VCaP (cell line): Measurements from ENCODE around the gene SCYL2.

Experiments used
- H3K27ac ChIP-seq: fragments of 450-650 bp; 2 replicates; pipeline ENCODE4 v1.5.1; 2017
- CTCF ChIP-seq: fragments of 450-650 bp; conservative IDR thresholded peaks from 2 replicates; pipeline ENCODE4 v1.5.1; 2017; ENCODE audit warnings: mild to moderate bottlenecking, moderate library complexity

The SCYL2 gene

GRCh38 chr12:100311317-100311716 lies 44.3 kb downstream of the SCYL2 start:
- H3K27ac ChIP-seq: no peak overlapping the region
- TF ChIP-seq CTCF: no peak

- no peak overlapping the region for H3K27ac ChIP-seq
- no peak for TF ChIP-seq CTCF
Measured at GRCh38 chr12:100317371-100317770, 50.4 kb downstream of the SCYL2 start.

GRCh38 chr12:100324498-100324897 lies 57.5 kb downstream of the SCYL2 start:
- no peak for TF ChIP-seq CTCF
- H3K27ac ChIP-seq: no peak overlapping the region

- no peak for TF ChIP-seq CTCF
- H3K27ac ChIP-seq: no peak overlapping the region
Measured at GRCh38 chr12:100326208-100326607, 59.2 kb downstream of the SCYL2 start.

GRCh38 chr12:100329800-100330199 lies 62.8 kb downstream of the SCYL2 start:
- TF ChIP-seq CTCF: no peak
- no peak overlapping the region for H3K27ac ChIP-seq

GRCh38 chr12:100331871-100332270 lies 64.9 kb downstream of the SCYL2 start:
- no peak for TF ChIP-seq CTCF
- H3K27ac ChIP-seq: no peak overlapping the region

GRCh38 chr12:100332852-100333251 lies 65.9 kb downstream of the SCYL2 start:
- TF ChIP-seq CTCF: no peak

GRCh38 chr12:100337299-100337698 lies 70.3 kb downstream of the SCYL2 start:
- H3K27ac ChIP-seq: peak overlapping the region; percentile 65
- no peak for TF ChIP-seq CTCF

More at GRCh38 chr12:100332852-100333251, 65.9 kb downstream of the SCYL2 start:
- H3K27ac ChIP-seq: no peak overlapping the region
